Dedifferentiated amniotic fluid mesenchymal stem cell (primary cell): Measurements from ENCODE around the gene CSTB.

Experiments used
- DNase-seq: peaks from one replicate; pipeline ENCODE4 v3.0.0-alpha.2; 2016; ENCODE audit errors: extremely low spot score

The CSTB gene

DNA sequence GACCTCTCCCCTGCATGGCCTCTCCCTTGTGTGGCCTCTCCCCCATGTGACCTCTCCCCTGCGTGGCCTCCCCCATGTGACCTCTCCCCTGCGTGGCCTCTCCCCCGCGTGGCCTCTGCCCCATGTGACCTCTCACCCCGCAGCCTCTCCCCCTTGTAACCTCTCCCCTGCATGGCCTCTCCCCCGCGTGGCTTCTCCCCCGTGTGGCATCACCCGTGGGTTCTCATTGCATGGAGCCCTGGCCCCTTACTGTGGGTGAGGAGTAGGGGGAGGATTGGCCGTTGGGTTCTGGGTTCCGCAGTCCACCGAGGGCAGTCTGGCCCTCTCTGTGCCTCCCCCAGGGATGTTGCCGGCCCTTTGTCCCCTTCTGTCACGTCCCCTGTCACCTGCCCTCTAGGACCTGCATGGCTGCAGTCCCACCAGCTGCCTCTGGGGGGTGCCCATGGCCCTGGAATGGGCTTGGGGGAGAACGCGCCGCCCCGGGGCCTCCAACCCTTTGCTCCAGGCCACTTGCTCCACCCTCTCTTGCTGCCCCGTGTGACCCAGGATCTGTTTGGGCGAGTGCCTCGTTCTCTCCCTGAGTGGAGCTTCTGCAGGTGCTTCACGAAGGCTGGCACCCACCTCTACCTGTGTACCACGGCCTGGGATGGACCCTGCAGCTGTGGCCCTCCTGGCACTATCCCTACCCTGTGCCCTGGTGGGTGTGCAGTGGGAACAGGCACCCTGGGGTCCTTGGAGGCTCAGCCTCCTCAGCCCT, 34.6 kb upstream of the CSTB start:
- DNase-seq = no peak

DNA sequence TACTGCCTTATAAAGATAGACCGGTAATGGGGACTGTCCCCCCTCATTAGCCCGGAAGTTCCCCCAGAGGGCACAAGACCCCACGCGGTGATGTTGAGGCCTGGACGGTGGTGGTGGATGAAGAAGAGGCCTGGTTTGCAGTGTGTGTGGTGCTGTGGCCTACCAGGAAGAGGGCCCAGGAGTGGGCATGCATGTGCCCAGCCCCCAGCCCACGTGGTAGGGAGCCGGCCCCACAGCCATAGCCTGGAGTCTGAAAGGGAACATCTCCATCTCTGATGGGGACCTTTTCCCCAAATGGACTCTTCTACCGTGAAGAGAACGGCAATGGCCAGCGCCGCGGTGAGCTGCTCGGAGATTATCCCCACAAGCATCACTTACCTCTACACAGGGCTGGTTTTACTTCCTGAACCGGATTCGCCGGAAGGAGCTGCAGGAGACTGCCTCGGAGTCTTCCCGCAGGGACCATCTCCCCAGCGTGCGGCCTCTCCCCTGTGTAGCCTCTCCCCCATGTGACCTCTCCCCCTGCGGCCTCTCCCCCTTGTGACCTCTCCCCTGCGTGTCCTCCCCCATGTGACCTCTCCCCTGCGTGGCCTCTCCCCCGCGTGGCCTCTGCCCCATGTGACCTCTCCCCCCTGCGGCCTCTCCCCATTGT, 33.9 kb upstream of the CSTB start:
- DNase-seq = no peak

DNA sequence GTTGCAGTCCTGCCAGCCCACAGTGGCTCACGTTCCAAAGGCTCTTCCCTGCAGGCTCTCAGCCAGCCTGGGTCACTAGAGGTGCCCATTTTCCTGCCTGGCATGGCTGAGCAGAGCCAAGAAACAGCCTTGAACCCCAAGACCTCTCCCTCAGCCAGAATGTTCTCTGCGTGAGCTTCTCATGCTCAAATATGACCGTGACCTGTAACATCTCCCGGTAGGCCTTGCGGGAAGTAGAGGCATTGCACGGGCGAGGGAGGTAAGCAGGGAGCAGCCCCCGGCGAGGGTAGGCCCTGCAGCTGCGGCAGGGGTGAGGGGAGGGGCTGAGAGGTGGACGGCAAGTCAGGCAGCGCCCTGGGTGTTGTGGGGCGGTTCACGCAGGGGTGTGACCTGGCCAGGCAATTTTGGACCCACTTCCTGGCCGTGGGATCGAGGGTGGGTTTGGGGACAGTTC, 33.3 kb upstream of the CSTB start:
- DNase-seq = no peak

DNA sequence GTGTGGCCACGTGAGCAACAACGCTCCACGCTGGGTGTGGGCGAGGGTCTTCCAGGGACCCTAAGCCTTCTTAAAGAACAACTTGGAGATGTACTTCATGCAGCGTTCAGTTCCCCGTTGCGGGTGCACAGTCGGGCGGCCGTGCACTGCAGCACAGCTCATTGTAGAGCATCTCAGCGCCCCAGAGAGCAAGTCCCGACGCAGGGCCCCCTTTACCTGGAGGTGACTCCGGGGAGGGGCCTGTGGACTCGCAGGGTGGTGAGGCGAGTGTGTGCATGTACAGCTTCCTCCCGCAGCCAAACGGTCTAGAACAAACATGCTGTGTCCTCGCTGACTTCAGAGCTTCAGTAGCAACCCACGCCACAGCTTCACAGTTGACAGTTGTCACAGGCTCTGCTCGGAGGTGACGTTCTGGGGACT, 32.7 kb upstream of the CSTB start:
- DNase-seq = no peak

DNA sequence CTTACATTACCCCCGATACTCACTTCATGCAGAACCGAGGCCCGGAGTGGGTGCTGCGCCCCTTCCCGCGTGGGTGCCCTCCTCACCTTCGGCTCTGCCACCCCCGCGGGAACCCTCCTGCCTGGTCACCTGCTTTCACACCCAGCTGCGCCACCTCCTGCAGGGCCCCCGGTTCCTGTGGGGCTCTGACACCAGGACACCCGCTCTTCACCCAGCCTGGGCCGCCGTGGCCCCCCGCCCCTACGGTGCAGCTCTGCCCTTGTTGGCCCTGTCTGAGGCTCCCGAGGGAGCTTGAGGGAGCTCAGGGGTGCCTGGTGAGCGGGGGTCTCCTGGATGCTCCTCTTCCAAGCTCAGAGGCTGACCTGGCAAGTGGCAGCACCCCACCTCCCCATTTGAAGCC, 32.3 kb upstream of the CSTB start:
- DNase-seq = no peak

DNA sequence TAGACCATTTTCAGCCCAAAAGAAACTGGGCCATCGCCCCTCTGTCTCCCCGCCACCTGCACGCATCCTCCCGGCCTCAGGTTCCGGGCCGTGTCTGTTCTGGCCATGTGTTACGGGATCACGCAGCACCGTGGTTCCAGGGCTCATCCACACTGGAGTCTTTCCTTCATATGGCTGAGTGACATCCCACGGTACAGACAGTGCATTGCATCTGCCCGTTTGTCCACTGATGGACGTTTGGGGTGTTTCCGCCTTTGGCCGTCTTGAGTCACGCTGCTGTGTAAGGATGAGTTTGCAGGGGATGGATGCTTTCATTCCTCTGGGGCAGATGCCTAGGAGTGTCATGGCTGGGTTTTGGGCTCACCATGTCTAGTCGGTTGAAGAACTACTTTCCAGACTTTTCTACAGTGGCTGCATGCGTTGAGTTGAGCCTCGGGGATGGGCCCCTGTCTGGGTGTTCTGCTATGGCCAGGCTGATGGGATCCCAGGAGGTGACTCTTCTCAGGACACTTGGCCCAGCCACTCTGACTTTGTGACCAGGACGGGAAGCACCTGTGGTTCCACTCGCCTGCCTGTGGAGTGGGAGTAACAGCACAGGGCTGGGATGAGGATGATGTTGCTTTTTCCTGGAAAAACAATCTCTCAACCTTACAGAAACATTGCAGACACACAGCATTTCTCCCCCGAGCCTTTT, 30.1 kb upstream of the CSTB start:
- no peak for DNase-seq

DNA sequence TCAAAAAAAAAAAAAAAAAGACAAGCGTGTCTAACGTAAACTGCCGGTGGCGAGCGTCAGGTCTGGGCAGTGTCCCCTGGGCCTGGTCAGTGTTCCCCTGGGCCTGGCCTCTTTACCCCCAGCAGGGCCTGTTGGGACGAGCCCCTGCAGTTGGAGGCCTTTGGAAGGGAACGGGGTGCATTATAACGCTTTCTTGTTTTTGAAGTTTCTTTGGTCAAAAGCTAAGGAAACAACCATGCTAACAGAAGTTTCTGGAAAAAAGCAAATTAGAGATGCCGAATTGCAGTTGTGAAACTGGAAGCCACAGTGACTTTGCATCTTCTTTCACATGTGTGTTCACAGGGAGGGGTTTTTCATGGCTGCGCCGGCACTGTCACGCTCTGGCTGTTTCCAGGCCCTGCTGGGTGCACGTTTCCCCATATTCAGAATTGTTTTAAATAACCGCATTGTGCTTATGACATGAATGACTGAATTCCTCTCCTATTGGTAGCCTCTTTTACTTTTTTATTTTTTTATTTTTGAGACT, 29.2 kb upstream of the CSTB start:
- no peak for DNase-seq

DNA sequence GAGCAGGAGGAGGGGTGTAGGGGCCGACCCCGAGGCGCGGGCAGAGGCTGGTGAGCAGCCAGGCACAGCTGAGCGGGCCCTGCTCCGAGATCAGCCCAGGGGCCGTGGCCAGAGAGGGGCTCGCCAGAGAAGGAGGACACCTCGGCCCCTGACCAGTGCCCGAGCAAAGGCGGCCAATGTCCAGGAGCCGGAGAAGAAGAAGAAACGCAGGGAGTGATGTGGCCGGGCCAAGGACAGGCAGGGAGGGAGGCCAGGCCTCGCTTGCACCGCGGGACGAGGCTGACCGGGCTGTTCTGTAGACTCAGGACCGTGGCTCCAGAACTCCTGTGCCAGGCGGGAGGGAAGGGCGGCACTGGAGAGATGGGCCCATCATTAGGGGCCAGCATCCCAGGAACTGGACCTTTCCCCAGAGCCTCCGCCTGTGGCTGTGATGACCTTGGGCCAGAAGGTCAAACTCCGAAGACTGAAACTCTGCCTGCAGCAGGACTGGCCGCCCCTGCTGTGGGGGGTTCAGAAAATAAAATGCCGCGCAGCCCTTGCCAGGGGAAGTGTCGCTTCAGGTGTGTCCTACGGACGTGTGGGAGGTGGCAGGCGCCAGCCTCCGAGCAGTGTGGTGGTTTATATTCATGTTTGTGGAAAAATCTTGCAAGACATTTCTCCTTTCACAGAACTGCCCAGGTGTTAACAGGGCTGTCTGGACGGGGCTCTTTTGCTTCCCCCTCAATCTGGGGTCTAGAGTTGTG, 27.6 kb upstream of the CSTB start:
- no peak for DNase-seq

DNA sequence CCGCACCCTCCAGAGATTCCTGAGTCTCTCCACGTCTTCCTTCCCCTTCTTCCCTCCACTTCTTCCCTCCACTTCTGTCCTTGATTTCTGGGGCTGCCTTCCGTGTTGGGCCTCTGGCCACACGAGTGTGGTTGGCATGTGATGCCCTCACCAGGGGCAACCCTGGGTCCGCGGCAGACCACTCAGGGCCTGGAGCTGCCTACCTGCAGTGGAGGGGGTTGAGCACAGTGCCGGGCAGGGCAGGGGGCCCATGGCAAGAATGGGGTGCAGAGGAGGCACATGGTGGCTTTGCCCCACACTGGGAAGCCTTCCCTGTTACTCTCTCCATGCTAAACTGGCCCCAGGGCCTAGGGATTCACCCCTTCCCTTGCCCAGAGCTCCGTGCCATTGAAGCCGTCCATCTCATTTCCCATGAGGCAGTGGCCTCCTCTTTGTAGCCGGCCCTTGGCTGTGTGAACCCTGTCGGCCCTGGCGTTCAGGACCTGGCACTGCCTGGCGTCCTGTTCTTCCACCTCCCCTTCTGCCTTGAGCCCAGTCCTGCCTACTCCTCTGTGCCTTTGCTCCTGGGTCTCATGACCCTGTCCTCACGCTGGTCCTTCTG, 26.7 kb upstream of the CSTB start:
- no peak for DNase-seq

DNA sequence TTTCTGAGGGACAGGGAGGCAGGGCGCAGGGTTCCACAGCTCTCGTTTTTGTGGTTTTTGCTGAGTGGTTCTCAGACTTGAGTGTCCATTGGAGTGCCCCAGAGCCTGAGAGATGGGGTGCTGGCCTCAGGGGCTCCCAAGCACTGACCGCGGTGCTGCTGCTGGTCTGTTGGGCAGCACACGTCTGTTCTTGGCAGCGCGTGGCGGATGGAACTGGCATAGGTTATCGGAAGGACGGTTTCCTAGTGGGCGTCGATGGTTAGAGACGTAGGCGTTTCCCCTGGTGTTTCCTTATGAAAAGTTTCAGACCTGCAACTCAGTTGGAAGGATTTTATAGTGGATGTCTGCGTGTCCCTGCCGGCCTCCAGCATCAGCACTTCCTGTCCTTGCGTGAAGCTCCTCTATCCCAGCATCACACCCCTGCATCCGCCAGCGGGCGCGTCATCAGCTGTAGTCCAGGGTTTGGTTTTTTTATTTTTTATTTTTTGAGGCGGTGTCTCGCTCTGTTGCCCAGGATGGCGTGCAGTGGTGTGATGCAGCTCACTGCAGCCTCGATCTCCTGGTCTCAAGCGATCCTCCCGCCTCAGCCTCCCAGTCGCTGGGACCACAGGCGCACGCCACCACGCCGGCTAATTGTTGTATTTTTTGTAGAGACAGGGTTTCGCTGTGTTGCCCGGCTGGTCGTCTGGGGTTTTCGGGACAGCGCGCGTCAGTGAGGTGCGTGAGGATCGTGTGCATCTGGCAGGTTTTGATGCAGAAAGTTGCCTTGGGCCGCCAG, 25.1 kb upstream of the CSTB start:
- no peak for DNase-seq

DNA sequence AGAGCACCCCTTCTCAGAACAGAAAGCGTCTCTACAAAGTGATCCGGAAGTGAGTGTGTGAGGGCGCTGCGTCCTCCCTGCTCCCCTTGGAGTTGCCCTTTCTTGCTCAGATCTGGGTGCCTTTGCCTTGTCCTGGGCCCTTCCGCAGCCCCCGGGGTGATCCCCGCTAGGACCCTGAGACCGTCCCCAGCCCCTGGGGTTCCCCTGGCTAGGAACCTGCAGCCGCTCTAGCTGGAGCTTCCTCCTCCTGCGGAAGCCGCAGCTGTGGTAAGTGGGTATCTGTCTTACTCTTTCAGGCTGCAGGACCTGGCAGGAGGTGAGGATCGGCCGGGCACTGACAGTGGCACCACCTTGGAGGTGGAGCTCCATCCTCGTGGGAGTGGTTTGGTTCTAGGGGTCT, 24.5 kb upstream of the CSTB start:
- DNase-seq = no peak

DNA sequence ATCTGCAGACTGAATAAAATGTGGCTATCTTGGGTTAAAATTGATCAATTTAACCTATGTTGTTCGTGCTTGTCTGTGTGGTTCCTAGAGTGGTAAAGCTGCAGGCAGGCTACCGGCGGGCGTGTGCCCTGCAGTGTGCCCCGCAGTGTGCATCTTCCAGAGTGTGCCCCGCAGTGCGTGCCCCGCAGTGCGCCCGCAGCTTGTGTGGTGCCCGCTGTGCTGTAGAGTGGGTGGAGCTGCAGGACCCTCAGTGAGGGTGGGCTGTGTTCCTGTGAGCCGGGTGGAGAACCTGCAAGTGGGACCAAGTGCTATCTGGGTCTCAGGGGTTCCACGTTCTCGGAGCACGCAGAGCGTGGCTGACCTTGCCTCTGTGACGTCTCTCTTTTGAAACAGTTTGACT, 24.0 kb upstream of the CSTB start:
- no peak for DNase-seq

DNA sequence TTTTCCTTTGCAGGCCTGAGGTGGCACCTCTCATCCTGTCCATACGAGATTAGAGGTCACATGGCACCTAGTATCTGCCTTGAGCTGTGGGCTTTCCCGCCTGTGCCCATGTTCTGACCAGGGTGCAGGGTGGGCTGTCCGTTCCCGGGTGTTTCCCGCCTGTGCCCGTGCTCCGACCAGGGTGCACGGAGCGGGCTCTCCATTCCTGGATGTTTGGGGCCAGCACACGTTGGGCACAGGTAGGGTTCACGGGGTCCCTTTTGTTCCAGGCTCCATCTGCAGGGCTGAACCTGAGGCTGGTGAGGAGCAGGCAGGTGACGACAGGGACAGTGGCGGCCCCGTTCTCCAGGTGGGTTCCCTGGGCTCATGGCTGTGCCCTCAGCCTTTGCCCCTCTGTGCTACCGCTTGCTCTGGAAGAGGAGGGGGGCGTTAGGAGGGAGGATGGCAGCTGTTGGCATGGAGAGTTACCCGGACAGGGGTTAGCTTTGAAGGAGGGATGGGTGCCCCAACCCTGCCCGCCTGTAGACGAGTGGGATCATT, 23.3 kb upstream of the CSTB start:
- no peak for DNase-seq

DNA sequence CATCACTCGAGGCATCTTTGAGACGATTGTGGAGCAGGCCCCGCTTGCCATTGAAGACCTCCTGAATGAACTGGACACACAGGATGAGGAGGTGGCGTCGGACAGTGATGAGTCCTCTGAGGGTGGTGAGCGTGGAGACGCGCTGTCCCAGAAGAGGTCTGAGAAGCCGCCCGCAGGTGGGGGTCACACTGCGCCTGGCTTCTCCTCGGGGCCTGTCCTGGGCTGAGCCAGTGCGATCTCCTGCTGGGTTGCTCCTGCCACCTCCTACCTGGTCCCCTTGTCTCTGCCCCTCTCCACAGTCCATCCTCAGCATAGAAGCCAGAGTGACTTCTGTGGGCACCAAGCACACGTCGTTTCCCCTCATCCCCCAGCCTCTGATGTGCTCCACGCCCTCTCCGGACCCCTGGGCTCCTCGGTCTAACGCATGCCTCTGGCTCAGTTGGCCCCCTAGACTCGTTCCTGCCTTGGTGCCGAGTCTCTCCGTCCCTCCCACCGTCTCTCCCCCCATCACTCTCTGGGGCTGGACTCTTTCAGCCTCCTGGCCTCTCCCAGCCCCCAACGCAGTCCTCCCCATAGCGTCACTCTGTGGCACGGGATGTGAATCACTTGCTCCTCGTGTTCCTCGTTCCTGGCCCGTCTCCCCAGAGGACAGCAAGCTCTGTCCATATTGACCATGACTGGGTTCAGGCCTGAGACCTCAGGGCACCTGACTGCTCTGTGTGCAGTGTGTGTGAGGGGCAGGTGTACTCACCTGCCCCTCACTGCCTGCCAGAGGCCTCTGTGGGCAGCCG, 22.0 kb upstream of the CSTB start:
- DNase-seq = no peak

DNA sequence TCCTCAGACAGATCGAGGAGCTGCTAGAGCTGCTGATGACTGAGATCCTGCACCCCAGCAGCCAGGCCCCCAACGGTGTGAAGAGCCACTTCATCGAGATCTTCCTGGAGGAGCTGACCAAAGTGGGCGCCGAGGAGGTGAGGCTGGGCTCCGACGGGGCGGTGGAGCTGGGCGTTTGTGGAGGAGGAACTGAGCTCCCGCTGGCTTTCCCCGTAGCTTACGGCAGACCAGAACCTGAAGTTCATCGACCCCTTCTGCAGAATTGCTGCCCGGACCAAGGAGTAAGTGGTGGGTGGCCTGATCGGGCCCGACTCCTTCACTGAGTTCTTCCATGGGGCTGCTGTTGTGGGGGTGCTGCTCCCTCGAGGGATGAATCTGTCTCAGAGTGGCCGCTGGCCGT, 21.3 kb upstream of the CSTB start:
- no peak for DNase-seq

DNA sequence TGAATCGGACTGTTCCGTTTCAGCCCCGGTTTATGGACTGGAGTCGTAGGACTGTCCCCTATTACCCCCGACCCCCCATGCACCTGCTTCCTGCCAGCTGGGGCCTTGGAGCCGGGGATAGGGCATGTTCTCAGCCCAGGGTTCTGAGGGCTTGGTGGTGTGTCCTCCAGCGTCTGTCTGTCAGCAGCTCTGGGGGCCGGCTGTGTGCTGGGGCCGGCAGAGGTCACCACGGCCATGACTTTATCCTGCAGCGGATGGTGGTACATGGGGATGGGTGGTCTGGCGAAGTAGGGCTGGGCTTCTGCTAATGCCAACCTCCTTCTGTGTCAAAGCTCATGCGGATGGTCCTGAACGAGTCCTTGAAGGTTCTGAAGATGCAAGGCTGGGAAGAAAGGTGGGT, 18.7 kb upstream of the CSTB start:
- no peak for DNase-seq

DNA sequence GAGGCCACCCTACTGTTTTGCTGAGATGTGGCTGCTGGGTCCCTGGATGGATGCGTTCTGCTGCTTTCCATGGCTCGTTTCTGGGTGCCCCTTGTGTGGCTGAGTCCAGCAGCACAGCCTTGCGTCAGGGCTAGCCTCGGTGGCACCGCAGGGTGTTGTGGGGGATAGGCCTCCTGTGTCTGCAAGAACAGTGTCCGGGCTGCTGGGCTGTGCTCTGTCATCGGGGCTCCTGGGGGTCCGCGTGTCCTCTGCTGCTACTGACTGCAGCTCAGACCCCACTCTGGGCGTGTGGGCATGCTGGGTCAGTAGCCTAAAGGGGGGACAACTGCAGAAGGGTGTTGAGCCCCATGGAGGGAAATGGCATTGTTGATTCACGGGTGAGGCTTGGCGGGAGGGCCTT, 18.2 kb upstream of the CSTB start:
- no peak for DNase-seq

DNA sequence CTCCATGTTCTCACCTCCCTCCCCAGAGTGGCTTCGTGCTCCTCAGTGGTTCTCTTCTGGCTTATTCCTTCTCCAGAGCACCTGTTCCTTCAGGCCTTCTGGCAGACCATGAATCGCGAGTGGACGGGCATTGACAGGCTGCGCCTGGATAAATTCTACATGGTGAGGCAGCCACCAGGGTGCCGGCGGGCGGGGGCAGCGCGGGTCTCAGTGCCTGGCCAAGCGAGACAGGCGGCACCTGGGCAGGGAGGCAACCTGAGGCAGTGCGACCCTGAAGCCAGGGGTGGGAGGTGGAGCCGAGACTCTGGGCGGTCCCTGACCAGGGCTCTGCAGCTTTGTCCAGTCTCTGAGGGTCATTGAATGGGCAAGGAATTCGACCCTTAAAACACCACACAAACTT, 17.1 kb upstream of the CSTB start:
- no peak for DNase-seq

DNA sequence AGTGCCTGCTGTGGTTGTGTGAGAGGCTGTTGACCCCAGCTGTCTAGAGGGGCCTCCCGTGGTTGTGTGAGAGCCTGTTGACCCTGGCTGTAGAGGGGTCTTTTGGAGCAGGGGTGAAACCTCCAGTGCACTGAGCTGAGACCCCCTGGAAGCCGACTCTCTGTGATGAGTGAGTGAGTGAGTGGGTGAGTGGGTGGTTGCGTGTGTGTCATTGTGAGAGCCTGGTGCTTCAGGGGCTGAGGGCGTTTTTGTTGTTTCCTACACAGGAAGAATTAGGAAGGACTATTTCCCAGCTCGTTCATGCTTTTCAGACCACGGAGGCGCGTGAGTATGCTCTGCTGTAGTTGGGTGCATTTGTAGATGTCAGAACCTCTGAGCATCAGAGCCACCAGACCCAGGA, 16.3 kb upstream of the CSTB start:
- no peak for DNase-seq

DNA sequence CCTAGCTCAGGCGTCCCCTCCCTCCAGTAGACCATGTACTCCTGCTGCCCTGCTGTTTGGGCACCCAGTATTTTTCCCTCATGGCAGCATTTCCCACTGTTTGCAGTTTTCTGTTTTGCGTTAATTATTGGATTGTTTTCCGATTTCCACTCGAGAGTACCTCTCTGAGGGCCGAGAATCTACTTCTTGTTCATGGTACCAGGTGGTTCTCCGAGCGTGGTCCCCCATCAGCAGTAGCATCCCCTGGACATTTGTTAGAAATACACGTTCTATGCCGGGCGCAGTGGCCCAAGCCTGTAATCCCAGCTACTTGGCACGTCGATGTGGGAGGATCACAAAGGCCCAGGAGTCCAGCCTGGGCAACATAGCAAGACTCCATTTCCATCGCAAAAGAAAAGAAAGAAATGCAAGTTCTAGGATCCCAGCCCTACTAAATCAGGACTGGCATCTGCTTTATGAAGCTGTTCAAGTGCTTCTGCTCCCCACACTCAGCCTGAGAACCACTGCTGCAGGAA, 14.0 kb upstream of the CSTB start:
- no peak for DNase-seq
